HG03025 (cell line): ENCODE measurements around the gene INSYN1.
"Not testable (repeated sequence)": the region's sequence is repeated elsewhere in the genome, so short reads cannot be mapped to it uniquely, and the experiment has no call there.

Experiments used
- ATAC-seq: cut with Tn5 transposase; IDR thresholded peaks from one replicate; pipeline ENCODE4 v1.9.1; 2021; ENCODE audit warnings: mild to moderate bottlenecking, moderate library complexity; ENCODE audit not compliant: unreplicated experiment, low FRiP score

The INSYN1 gene, protein sequence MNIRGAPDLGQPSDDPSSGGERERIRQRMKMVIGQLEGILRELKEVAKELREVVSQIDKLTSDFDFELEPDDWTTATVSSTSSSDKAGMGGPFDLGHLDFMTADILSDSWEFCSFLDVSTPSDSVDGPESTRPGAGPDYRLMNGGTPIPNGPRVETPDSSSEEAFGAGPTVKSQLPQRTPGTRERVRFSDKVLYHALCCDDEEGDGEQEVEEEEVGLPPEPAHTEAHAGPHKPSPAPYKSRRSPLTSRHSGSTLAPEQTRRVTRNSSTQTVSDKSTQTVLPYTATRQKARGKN

DNA sequence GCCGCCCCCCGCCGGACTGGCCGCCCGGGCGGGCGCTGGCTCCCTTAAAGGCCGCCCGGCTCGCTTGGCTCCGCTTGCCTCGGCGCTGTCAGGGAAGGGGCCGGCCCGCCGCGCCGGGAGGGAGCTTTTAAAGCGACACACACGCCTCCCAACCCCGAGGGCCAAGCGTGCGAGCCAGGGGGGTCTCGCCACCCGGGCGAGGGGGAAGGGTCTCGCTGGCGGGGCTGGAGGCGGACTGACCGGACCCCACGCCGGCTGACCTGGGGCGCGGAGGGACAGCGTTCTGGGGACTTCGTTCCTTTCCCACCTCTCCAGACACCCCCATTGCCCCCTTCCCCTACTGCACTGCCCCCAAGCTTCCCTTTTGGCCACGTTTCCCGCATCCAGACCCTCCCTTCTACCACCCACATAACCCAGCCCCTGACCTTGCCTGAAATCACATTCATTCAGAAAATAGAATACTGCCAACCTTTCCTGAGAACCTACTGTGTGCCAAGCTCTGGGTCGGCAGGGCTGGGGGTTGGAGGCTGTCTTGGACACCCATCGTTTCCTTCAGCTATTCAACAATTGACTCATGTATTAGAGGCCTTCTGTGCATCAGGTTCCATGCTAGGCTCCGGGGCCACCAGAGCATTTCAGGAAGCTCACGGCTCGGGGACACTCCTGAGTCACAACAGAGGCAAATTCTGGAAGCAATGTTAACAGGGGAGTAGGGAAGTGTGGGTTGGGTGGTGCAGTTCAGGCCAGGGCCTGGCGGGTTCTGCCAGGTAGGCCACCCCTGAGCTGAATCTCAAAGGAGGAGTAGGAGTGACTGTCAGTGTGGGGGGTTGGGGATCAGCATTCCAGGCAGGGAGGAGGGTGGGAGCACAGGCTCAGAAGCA lies at the start of gene INSYN1:
Gene INSYN1, minus strand, starts transcription at position 102 of the 881 bp plus-strand sequence. CDS start 2,221 bp downstream, outside the sequence.
- no peak for ATAC-seq

DNA sequence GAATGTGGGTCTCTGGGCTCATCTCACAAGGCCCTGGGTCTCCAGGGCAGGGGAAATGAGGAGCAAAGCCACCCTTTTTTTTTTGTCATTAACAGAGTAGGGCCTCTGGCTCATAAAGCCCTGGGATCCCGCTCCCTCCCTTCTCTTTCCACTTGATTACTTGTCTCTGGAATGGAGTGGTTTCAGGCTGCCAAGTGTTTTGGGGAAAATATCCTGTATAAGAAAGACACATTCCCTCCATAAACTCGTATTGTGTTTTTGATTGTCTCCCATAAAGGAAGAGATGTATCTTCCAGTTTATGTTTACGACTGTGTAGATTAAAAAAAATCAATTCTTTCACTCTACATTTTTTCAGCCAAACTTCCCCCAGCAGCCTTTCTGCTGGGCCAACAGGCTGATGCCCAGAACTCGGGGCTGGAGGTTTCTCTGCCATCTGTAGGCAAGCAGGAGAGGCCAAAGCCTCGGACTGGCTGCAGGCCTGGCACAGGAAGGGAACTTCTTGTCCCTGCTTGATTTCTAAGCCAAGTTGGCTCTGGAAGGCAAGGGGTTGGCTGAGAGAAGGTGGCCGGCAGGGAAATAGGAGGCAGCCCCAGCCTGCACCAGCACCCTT lies 49.4 kb upstream of the INSYN1 start:
- no peak for ATAC-seq

DNA sequence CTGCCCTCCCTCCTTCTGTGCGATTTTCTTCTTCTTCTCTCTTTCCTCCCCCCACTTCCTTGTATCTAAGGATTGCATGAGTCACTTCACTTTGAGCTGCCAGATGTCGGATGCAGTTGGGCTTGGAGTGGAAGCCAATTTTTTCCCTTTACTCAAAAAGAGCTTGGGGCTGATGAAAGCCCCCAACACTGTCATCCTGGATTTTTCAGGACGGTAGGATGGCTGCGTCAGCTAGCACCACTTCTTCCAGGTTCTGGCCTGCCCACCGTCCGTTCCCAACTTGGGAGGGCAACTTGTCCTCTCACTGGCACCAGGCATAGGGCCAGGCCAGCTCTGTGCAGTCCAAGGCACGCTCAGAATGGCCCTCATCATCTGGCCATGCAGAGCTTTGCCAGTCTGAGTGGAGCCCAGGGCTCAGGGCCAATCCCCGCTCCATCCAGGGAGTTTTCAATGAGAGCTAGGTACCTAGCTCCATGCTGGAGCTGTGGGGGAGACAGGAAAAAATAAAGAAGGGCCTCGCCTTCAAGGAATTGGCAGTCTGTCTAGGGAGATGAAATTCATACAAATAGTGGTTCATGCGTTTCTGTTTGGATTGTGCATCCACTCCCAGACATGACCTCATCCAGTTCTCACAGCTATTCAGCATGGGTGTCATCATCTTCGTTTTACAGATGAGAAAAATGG lies 47.7 kb upstream of the INSYN1 start:
- ATAC-seq, result no peak

- ATAC-seq, result no peak
These were observed 46.3 kb upstream of the INSYN1 start for GRCh38 chr15:73799466-73799865.

- ATAC-seq, result no peak
These were observed 44.4 kb upstream of the INSYN1 start for GRCh38 chr15:73797366-73798158.

DNA sequence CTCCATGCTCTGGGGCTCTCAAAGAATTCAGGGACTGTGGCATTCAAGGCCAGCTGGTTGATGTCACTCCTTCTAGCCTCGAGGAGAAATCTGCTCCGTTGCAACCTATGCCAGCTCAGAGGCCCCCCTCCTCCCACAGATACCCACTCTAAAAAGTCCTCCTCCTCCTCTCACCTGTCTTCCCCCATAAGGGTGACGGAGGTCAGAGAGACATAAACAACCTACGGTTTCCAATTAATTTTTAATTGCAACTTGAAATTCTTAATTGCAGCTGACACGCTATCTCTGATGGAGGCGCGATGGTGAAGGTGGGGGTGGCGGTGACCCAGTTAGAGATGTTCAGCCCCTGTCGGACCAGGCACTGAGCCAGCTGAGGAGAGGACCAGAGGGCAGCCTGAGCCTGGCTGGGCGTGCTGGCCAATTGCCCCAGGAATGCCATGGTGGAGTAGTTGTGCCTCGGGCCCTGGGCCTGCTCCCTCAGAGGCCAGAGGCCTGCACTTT lies 43.2 kb upstream of the INSYN1 start:
- no peak for ATAC-seq

DNA sequence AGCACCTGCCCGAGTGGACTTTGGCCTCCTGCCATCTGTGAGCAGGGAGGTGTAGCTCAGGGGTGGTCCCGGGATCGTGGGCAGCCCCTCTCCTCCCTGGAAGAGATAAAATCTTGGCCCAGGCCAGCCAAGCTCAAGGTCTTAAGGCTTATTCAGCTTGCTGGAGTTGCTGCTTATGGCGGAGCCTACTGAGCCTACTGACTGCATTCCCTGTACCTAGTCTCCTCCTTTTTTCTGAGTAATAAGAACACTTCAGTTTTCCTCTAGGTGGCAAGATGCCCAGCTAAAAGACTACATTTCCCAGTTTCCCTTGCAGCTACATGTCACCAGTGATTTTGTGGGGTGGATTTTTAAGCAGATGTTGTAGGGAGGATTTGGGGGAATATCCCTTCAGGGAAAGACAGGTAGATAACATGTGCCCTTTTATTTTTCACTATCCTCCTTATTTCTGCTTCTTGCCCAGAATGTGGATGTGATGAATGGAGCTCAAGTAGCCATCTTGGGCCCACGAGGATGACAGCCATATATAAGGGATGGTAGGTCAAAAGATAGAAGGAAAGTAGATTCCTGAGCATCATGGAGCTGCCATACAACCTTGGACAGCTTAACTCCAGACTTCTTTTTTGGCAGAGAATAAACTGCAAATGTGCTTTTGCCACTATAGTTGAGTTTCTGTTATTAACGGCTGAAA lies 41.4 kb upstream of the INSYN1 start:
- ATAC-seq, result no peak

DNA sequence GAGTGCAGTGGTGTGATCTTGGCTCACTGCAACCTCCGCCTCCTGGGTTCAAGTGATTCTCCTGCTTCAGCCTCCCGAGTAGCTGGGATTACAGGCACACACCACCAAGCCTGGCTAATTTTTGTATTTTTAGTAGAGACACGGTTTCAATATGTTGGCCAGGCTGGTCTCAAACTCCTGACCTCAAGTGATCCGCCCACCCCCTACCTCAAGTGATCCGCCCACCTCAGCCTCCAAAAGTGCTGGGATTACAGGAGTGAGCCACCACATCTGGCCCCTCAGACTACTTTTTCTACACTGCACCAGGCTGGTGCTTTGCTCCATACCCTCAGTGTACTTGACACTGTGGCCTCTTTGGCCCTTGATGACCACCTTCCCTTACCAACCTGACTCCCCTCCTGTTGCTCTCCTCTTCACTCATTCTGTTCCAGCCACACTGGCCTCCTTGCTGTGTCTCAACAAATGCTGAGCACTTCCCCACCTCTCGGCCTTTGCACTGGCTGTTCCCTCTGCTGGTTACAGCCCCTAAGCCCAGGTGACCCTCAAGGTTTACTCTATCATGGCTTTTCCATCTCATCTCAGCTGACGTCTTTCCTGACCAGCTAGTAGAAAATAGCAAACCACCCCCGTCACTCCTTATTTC lies 39.9 kb upstream of the INSYN1 start:
- not testable (repeated sequence) for ATAC-seq

DNA sequence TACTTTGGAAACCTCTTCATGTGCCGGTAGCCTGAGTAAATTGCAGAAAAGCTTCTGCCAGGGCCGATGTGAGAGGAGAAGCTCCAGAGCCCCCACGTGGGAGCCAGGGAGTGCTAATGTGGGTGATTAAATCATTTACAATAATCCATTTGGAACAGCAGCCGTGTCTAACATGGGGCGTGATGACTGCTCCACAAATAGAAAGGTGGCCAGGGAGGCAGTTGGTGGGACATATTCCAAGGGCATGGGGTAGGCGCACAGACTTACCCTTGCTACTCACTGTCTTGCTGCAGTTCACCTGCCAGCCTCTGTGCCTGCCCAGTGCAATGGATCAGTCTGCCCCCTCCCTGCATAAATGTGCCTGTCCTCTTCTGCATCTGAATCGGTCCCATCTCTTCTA lies 39.3 kb upstream of the INSYN1 start:
- no peak for ATAC-seq

GRCh38 chr15:73789521-73790240 lies 36.5 kb upstream of the INSYN1 start:
- no peak for ATAC-seq

DNA sequence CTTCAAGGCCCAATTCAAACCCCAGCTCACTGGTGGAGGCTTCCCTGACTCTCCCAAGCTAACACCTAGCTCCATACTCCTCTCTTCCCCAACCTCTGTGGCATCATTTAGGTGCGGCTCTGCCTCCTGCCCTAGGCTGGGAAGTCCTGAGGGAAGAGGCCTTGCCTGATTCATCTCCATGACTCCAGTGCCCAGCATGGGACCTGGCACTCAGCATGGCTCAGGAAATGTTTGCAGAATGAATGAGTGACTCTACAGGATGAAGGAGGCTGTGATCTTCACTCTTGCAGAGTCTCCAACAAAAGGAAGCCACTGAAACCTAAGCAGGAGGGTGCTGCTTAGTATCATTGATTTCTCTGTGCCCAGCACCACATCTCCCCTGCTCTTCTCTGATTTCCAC lies 34.5 kb upstream of the INSYN1 start:
- no peak for ATAC-seq

DNA sequence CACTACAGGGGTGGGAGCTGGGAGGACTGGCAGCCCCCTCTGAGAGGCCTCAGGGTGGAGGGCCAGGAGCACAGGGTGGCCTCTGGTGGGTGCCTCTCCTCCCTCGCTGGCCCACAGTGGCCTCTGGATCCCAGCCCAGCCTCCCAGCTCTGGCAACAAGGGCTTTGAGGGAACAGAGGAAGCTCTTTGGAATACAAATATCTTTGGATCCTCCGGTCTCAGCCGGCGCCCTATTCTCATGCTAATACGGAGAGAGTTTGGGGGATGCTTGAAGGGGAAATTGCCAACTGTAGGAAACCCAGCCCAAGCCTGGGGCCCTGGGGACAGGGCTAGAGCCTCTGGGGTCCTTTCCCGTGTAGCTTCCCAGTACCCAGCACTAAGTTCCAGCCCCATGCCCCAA lies 33.4 kb upstream of the INSYN1 start:
- no peak for ATAC-seq

DNA sequence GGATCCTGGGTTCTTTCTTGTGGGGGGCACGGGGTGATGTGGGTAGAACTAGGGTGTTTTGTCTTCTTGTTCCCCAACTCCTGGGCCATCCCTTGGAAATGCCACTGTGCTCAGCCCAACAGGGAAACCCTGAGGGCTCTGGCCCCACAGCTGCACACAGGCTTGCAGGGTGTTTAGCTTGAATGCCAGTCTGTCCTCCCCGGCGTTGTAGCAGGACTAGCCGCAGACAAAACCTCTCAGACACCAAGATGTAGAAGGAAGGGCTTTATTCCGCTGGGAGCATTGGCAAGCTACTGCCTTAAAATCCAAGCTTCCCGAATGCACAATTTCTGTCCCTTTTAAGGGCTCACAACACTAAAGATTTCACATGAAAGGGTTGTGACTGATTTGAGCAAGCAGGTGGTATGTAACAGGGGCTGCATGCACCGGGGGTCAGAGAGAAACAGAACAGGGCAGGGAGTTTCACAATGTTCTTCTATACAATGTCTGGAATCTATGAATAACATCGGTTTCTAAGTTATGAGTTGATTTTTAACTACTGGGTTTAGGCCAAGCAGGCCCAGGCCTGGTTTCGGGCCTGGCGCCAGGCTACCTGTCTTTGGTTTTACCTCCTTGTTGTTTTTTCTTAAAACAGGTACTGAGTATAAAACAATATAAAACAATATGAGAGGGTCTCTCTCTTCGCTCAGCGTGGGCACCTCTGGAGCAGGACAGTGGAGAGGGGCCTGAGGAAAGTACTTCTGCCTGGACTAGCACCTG lies 32.3 kb upstream of the INSYN1 start:
- not testable (repeated sequence) for ATAC-seq

DNA sequence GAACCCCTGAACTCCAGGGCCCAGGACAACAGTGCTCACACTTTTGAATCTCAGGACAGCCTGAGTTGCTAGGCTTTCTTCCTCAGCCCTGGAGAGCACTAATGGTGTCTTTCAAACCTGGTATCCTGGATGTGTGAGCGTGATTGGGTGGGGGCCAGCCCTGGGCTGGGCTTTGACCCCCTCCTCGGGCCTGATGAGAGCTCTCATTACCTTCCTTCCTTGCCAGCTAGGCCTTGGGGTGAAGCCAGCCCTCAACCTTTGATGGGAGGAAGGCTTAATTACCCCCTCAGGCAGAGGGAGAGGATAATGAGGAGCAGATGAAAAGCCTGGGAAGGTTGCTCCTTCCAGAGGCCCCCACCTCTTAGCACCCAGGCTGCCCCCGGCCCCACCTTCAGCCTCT lies 31.1 kb upstream of the INSYN1 start:
- no peak for ATAC-seq

- ATAC-seq, result no peak
These were observed 29.3 kb upstream of the INSYN1 start for GRCh38 chr15:73782344-73782959.

DNA sequence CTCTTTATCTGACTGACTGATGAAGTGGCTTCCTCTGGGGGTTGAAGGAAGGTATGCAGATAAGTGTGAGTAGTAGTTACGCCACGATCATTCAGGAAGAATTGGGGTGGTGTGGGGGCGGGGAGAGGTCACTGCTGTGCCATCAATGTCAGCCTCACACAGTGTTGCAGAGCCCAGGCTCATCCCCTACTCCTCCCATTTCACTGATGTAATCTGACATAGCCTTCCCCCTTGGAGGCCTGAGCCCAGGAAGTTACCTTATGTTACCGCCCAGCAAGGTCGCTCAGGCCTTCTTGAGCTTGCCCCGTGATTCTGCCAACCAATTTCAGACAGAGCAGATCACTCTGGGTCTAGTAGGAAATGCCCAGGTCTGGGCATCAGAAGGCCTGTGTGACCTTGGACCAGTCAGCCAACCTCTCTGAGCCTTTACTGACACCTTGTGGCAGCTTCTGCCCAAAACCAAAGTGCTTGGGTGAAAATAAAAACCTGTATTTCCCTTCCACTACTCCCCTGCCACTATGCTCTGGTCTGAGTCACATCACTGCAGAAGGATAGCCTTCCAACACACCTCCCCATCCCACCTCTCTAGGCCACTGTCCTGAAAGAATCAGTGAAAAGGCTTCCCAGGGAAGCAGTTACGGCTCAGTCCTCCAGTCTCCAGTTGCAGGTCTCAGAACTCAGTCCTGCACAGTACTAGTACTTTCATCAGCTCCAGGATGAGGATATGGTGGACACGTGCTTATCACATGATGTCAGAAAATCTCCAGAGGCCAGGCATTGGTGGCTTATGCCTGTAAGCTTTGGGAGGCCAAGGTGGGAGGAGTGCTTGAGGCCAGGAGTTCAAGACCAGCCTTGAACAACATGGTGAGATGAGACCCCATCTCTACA lies 28.1 kb upstream of the INSYN1 start:
- no peak for ATAC-seq
